ENCODE measurements around the gene C2orf81.
A peak's percentile ranks its signal among the peaks of the same experiment; 100 is the strongest.

C2orf81 gene

GRCh38 chr2:74393525-74393924 is 27.9 kb downstream of the C2orf81 start:
- H3K4me3 ChIP-seq (ENCODE audit: low read depth, low read length), result no peak overlapping the region
- DNase-seq (ENCODE audit: low read depth), result no peak
- TF ChIP-seq CTCF (IDR thresholded peaks at IDR 0.05; ENCODE audit: low read depth, low read length), result no peak
- TF ChIP-seq MAX (IDR thresholded peaks at IDR 0.05; ENCODE audit: low read depth, low read length), result no peak
- no peak for TF ChIP-seq MYC (IDR thresholded peaks at IDR 0.05; ENCODE audit: low read depth, low read length)
- no peak for TF ChIP-seq POLR2A (IDR thresholded peaks at IDR 0.05; ENCODE audit: extremely low read depth, insufficient read length)

GRCh38 chr2:74392449-74392743 is 29.0 kb downstream of the C2orf81 start:
- no peak for TF ChIP-seq POLR2A (IDR thresholded peaks at IDR 0.05; ENCODE audit: extremely low read depth, insufficient read length)
- TF ChIP-seq MAX (IDR thresholded peaks at IDR 0.05; ENCODE audit: low read depth, low read length), result no peak
- no peak for TF ChIP-seq CTCF (IDR thresholded peaks at IDR 0.05; ENCODE audit: low read depth, low read length)
- no peak; the same call in 1 of the 2 replicates for TF ChIP-seq MYC (IDR thresholded peaks at IDR 0.05; ENCODE audit: low read depth, low read length)
- no peak for DNase-seq (ENCODE audit: low read depth)
- H3K4me3 ChIP-seq (ENCODE audit: low read depth, low read length), result no peak overlapping the region

- H3K4me3 ChIP-seq (ENCODE audit: low read depth, low read length), result peak overlapping the region; percentile 93
- DNase-seq (ENCODE audit: low read depth), result peak; percentile 96
- no peak; the same call in 1 of the 2 replicates for TF ChIP-seq MAX (IDR thresholded peaks at IDR 0.05; ENCODE audit: low read depth, low read length)
- TF ChIP-seq MYC (IDR thresholded peaks at IDR 0.05; ENCODE audit: low read depth, low read length), result peak; percentile 10; the same call in 1 of the 2 replicates
- peak; percentile 36 for TF ChIP-seq POLR2A (IDR thresholded peaks at IDR 0.05; ENCODE audit: extremely low read depth, insufficient read length)
- peak; percentile 98 for TF ChIP-seq CTCF (IDR thresholded peaks at IDR 0.05; ENCODE audit: low read depth, low read length)
Observed at GRCh38 chr2:74391580-74392448, 29.6 kb downstream of the C2orf81 start.

GRCh38 chr2:74391209-74391579 is 30.2 kb downstream of the C2orf81 start:
- TF ChIP-seq POLR2A (IDR thresholded peaks at IDR 0.05; ENCODE audit: extremely low read depth, insufficient read length), result no peak
- 0 out of 2 replicates have a peak, but pooled peaks have one; percentile 17 for TF ChIP-seq MAX (IDR thresholded peaks at IDR 0.05; ENCODE audit: low read depth, low read length)
- no peak for TF ChIP-seq MYC (IDR thresholded peaks at IDR 0.05; ENCODE audit: low read depth, low read length)

GRCh38 chr2:74390606-74391005 is 30.8 kb downstream of the C2orf81 start:
- peak overlapping the region; percentile 93 for H3K4me3 ChIP-seq (ENCODE audit: low read depth, low read length)
- no peak for DNase-seq (ENCODE audit: low read depth)
- TF ChIP-seq POLR2A (IDR thresholded peaks at IDR 0.05; ENCODE audit: extremely low read depth, insufficient read length) (no peak), MAX (IDR thresholded peaks at IDR 0.05; ENCODE audit: low read depth, low read length) (no peak), CTCF (IDR thresholded peaks at IDR 0.05; ENCODE audit: low read depth, low read length) (no peak)

More at GRCh38 chr2:74391209-74391579, 30.2 kb downstream of the C2orf81 start:
- H3K4me3 ChIP-seq (ENCODE audit: low read depth, low read length), result peak overlapping the region; percentile 93
- no peak for DNase-seq (ENCODE audit: low read depth)

- no peak for TF ChIP-seq MAX (IDR thresholded peaks at IDR 0.05; ENCODE audit: low read depth, low read length)
- no peak for TF ChIP-seq POLR2A (IDR thresholded peaks at IDR 0.05; ENCODE audit: extremely low read depth, insufficient read length)
- TF ChIP-seq CTCF (IDR thresholded peaks at IDR 0.05; ENCODE audit: low read depth, low read length), result no peak
- TF ChIP-seq MYC (IDR thresholded peaks at IDR 0.05; ENCODE audit: low read depth, low read length), result no peak
- H3K4me3 ChIP-seq (ENCODE audit: low read depth, low read length), result no peak overlapping the region
- no peak for DNase-seq (ENCODE audit: low read depth)
Observed at GRCh38 chr2:74387346-74387745, 34.1 kb downstream of the C2orf81 start.

Measured in NB4 (cell line).